HUES48 (cell line): ENCODE measurements around the gene LRRC55.

Experiments
- H3K27ac ChIP-seq: one replicate; pipeline ENCODE4 v1.7.0; 2013; ENCODE audit warnings: low read depth, low read length, inconsistent platforms
- H3K27me3 ChIP-seq: 2 replicates; pipeline ENCODE4 v1.6.1; 2013; ENCODE audit warnings: mild to moderate bottlenecking, low read length; ENCODE audit not compliant: control insufficient read depth, insufficient read depth
- H3K36me3 ChIP-seq: 2 replicates; pipeline ENCODE4 v1.6.1; 2013; ENCODE audit warnings: low read length; ENCODE audit not compliant: control insufficient read depth, insufficient read depth
- H3K4me1 ChIP-seq: 2 replicates; pipeline ENCODE4 v1.6.1; 2013; ENCODE audit warnings: mild to moderate bottlenecking, low read length; ENCODE audit not compliant: control insufficient read depth, insufficient read depth
- H3K4me3 ChIP-seq: 2 replicates; pipeline ENCODE4 v1.5.1; 2013; ENCODE audit warnings: mild to moderate bottlenecking, low read depth, low read length
- H3K9ac ChIP-seq: 2 replicates; pipeline ENCODE4 v1.6.1; 2013; ENCODE audit warnings: mild to moderate bottlenecking, low read depth, low read length, moderate library complexity
- H3K9me3 ChIP-seq: 2 replicates; pipeline ENCODE4 v1.6.1; 2013; ENCODE audit warnings: low read length; ENCODE audit not compliant: control insufficient read depth, insufficient read depth

Gene LRRC55

GRCh38 chr11:57150454-57150917 is 31.3 kb upstream of the LRRC55 start:
- no peaks in the 10 kb centered on the region for H3K9me3 ChIP-seq
- H3K4me1 ChIP-seq, result peaks cover 11% of the 10 kb centered on the region
- H3K36me3 ChIP-seq, result no peaks in the 10 kb centered on the region
- no peaks in the 10 kb centered on the region for H3K27me3 ChIP-seq
- H3K27ac ChIP-seq, result no peak overlapping the region
- H3K4me3 ChIP-seq, result no peak overlapping the region
- no peak overlapping the region for H3K9ac ChIP-seq

GRCh38 chr11:57152134-57152533 is 29.6 kb upstream of the LRRC55 start:
- Histone ChIP-seq H3K9me3 (no peaks in the 10 kb centered on the region), H3K36me3 (no peaks in the 10 kb centered on the region)

GRCh38 chr11:57153448-57153847 is 28.3 kb upstream of the LRRC55 start:
- no peaks in the 10 kb centered on the region for H3K27me3 ChIP-seq
- H3K27ac ChIP-seq, result no peak overlapping the region
- no peak overlapping the region for H3K9ac ChIP-seq
- no peaks in the 10 kb centered on the region for H3K36me3 ChIP-seq
- H3K9me3 ChIP-seq, result no peaks in the 10 kb centered on the region
- H3K4me1 ChIP-seq, result peaks cover 22% of the 10 kb centered on the region
- no peak overlapping the region for H3K4me3 ChIP-seq

More at GRCh38 chr11:57152134-57152533, 29.6 kb upstream of the LRRC55 start:
- H3K4me3 ChIP-seq, result no peak overlapping the region
- H3K4me1 ChIP-seq, result peaks cover 22% of the 10 kb centered on the region
- H3K27ac ChIP-seq, result no peak overlapping the region
- H3K9ac ChIP-seq, result no peak overlapping the region
- no peaks in the 10 kb centered on the region for H3K27me3 ChIP-seq

GRCh38 chr11:57154739-57155138 is 27.0 kb upstream of the LRRC55 start:
- no peak overlapping the region for H3K9ac ChIP-seq
- H3K9me3 ChIP-seq, result no peaks in the 10 kb centered on the region
- no peaks in the 10 kb centered on the region for H3K36me3 ChIP-seq
- peaks cover 22% of the 10 kb centered on the region for H3K4me1 ChIP-seq
- H3K4me3 ChIP-seq, result no peak overlapping the region
- H3K27ac ChIP-seq, result no peak overlapping the region
- no peaks in the 10 kb centered on the region for H3K27me3 ChIP-seq

DNA sequence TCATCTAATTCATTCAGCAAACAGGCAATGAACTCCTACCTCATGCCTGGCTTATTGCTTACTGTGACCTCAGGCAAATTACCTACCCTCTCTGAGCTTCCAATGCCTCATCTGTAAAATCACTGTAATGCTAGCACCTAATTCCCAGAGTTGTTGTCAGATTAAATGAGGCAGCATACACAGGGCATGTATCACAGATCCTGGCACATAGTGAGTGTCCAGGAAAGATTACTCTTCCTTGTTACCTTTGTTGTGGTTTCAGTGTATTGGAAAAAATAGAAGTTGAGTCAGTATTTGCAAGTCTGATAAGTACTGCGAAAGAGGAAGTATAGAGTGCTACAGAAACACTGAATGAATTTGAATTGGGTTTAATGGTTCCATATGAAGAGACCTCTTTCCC is 26.4 kb upstream of the LRRC55 start:
- H3K4me3 ChIP-seq, result no peak overlapping the region
- H3K36me3 ChIP-seq, result no peaks in the 10 kb centered on the region

GRCh38 chr11:57155838-57156607 is 25.7 kb upstream of the LRRC55 start:
- Histone ChIP-seq H3K36me3 (no peaks in the 10 kb centered on the region), H3K9me3 (no peaks in the 10 kb centered on the region), H3K9ac (no peak overlapping the region), H3K4me1 (peaks cover 22% of the 10 kb centered on the region), H3K27me3 (no peaks in the 10 kb centered on the region), H3K27ac (peak overlapping the region; percentile 75), H3K4me3 (no peak overlapping the region)

More for the DNA sequence above, 26.4 kb upstream of the LRRC55 start:
- Histone ChIP-seq H3K9ac (no peak overlapping the region), H3K27ac (peak overlapping the region; percentile 75), H3K4me1 (peaks cover 22% of the 10 kb centered on the region), H3K27me3 (no peaks in the 10 kb centered on the region), H3K9me3 (no peaks in the 10 kb centered on the region)

DNA sequence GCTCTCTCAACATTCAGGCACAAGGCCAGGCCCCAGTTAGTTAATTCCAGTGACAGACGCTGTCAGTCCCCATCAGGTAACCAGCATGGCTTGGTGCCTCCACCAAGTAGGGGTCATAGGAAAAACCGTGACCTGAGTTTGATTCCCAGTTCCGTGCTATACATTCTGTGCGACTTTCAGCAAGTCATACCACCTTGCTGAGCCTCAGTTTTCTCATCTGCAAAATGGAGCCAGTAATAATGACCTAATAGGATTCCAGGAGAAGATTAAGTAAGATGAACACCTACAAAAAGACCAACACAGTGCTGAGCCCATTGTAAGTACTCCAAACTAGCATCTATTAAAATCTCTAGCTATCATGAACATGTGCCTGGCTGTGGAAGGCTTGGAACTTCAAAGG is 24.8 kb upstream of the LRRC55 start:
- H3K9me3 ChIP-seq, result no peaks in the 10 kb centered on the region
- H3K4me1 ChIP-seq, result peaks cover 18% of the 10 kb centered on the region
- H3K9ac ChIP-seq, result no peak overlapping the region
- no peaks in the 10 kb centered on the region for H3K36me3 ChIP-seq
- H3K27me3 ChIP-seq, result no peaks in the 10 kb centered on the region
- no peak overlapping the region for H3K4me3 ChIP-seq
- H3K27ac ChIP-seq, result peak overlapping the region; percentile 75

DNA sequence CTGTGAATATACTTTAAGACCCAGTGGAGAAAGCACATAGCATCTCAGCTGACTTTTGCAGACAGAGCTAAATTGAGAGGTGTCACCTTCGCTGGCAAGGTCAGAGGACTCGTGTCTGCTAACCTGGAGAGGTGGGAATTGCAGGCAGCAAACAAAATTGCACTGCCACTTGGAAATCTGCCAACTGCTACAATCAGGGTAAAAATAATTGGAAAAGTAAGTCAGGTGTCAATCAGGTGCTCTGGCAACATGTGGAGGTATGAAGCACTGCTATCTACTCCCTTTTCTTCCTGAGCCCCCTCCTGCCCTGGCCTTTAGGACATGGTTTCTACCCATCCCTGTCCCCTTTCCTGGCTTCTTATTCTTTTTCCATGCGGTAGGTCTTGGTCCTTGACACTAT is 24.1 kb upstream of the LRRC55 start:
- H3K36me3 ChIP-seq, result no peaks in the 10 kb centered on the region
- no peak overlapping the region for H3K27ac ChIP-seq
- H3K9ac ChIP-seq, result no peak overlapping the region
- no peaks in the 10 kb centered on the region for H3K27me3 ChIP-seq
- H3K9me3 ChIP-seq, result no peaks in the 10 kb centered on the region
- H3K4me1 ChIP-seq, result peaks cover 18% of the 10 kb centered on the region
- H3K4me3 ChIP-seq, result no peak overlapping the region

GRCh38 chr11:57158180-57158579 is 23.6 kb upstream of the LRRC55 start:
- Histone ChIP-seq H3K9me3 (no peaks in the 10 kb centered on the region), H3K4me1 (peaks cover 18% of the 10 kb centered on the region), H3K27ac (no peak overlapping the region), H3K4me3 (no peak overlapping the region), H3K9ac (no peak overlapping the region), H3K27me3 (no peaks in the 10 kb centered on the region; the same call in 1 of the 2 replicates), H3K36me3 (no peaks in the 10 kb centered on the region)

DNA sequence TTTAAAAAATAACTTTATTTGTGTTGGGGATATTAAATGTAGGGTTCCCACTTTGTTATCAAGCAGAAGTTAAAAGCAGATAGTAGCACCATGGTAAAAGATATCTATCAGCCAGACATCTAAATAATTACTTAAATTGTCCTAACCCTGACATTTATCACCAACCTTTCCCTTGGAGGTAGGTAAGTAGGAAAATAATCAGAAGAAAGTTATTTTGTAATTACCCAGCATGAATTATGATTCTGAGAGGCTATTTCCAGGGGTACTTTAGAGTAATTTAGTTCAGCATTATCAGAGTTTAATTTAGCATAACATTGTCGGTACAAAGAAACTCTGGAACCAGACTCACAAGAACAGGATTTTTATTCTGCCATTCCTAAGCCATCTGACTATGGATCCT is 23.2 kb upstream of the LRRC55 start:
- Histone ChIP-seq H3K4me3 (no peak overlapping the region), H3K9me3 (no peaks in the 10 kb centered on the region), H3K36me3 (no peaks in the 10 kb centered on the region), H3K27me3 (no peaks in the 10 kb centered on the region; the same call in 1 of the 2 replicates), H3K9ac (no peak overlapping the region), H3K4me1 (peaks cover 18% of the 10 kb centered on the region), H3K27ac (no peak overlapping the region)

- H3K36me3 ChIP-seq, result no peaks in the 10 kb centered on the region
- H3K27ac ChIP-seq, result no peak overlapping the region
- H3K4me1 ChIP-seq, result peaks cover 9% of the 10 kb centered on the region
- H3K27me3 ChIP-seq, result no peaks in the 10 kb centered on the region; the same call in 1 of the 2 replicates
- no peak overlapping the region for H3K9ac ChIP-seq
- no peak overlapping the region for H3K4me3 ChIP-seq
- no peaks in the 10 kb centered on the region for H3K9me3 ChIP-seq
These were observed 21.1 kb upstream of the LRRC55 start for GRCh38 chr11:57160665-57161064.
